HepG2 (cell line): ENCODE results near the gene CCDC126. TPM values are rescaled to one million over a fixed set of nuclear protein-coding genes. Genes with fewer than 3 reads are reported as not detected.
A peak's percentile ranks its signal among the peaks of the same experiment; 100 is the strongest.

Experiments used
- ATAC-seq: fragments of 200-7000 bp; cut with Tn5 transposase; 3 replicates; pipeline ENCODE4 v1.9.1; 2020; ENCODE audit warnings: mild to moderate bottlenecking, moderate library complexity
- BruUV-seq: library from RNA; stranded (reverse); fragments of 400-500 nt; replicated peaks from 2 replicates; lab custom pipeline; 2021; lab: Mats Ljungman, UMichigan
- CTCF ChIA-PET: fragments of 300-600 bp; formaldehyde crosslinking; extraction: SDS; loops from one replicate; lab custom pipeline; 2021; ENCODE audit warnings: low total read pairs, inconsistent platforms, low intra/inter-chr PET ratio; lab: Yijun Ruan, JAX
- POLR2A ChIA-PET: fragments of 350-600 bp; sonication (Branson Sonifier 250); formaldehyde crosslinking; loops from one replicate; lab custom pipeline; 2020; ENCODE audit warnings: antibody characterized with exemption, inconsistent platforms; lab: Yijun Ruan, JAX
- DNase-seq: peaks from one replicate; pipeline ENCODE4 v3.0.0-alpha.2; 2015; ENCODE audit warnings: low spot score
- FAIRE-seq: peaks from 3 replicates; lab custom pipeline; 2011; peaks lifted over from hg19 to GRCh38; lab: Jason Lieb, UNC
- H2AFZ ChIP-seq: one replicate; pipeline ENCODE4 v1.6.1; 2011; ENCODE audit warnings: low read length, inconsistent platforms
- H3K27ac ChIP-seq: fragments of 300-600 bp; 3 replicates; pipeline ENCODE4 v1.8.0; 2011; ENCODE audit warnings: mixed run types, mild to moderate bottlenecking, mixed read lengths, low read length, inconsistent platforms; ENCODE audit not compliant: insufficient read depth; ENCODE audit errors: extremely low read length
- H3K27me3 ChIP-seq, 2 experiments: fragments of 200-600 bp in 1 of 2; 2 replicates in 1 of 2; 3 replicates in 1 of 2; pipeline versions ENCODE4 v1.6.0 to v1.8.0; 2011; ENCODE audit warnings: low read length in 2 of 2, mild to moderate bottlenecking in 2 of 2, moderate library complexity in 2 of 2, inconsistent platforms in 1 of 2; ENCODE audit not compliant: insufficient read depth in 2 of 2, control insufficient read depth in 1 of 2
- H3K36me3 ChIP-seq, 2 experiments: fragments of 200-600 bp in 1 of 2; replicated peaks in 1 of 2; 2 replicates in 1 of 2; 3 replicates in 1 of 2; pipeline versions ENCODE4 v1.5.1 to v1.8.0; 2011; ENCODE audit warnings: low read length in 2 of 2, inconsistent platforms in 1 of 2; ENCODE audit not compliant: insufficient read depth in 2 of 2, control insufficient read depth in 1 of 2
- H3K4me1 ChIP-seq: 2 replicates; pipeline ENCODE4 v1.5.1; 2012; ENCODE audit warnings: low read length, inconsistent platforms; ENCODE audit not compliant: insufficient read depth
- H3K4me2 ChIP-seq: 2 replicates; pipeline ENCODE4 v1.6.0; 2011; ENCODE audit warnings: low read depth, low read length, inconsistent platforms
- H3K4me3 ChIP-seq, 3 experiments: fragments of 200-600 bp in 1 of 3; sonication (generic), shearing (Covaris generic) in 1 of 3; replicated peaks in 1 of 3; 2 replicates each; pipeline ENCODE4 v1.5.1; 2011 to 2016; ENCODE audit warnings: low read length in 3 of 3, inconsistent platforms in 2 of 3, low read depth in 2 of 3, mild to moderate bottlenecking in 2 of 3, control low read depth in 1 of 3, mixed read lengths in 1 of 3; ENCODE audit not compliant: insufficient read depth in 1 of 3
- H3K79me2 ChIP-seq: one replicate; pipeline ENCODE4 v1.6.1; 2011; ENCODE audit warnings: low read length, inconsistent platforms; ENCODE audit not compliant: insufficient read depth
- H3K9ac ChIP-seq: 2 replicates; pipeline ENCODE4 v1.6.0; 2011; ENCODE audit warnings: mild to moderate bottlenecking, low read depth, low read length, inconsistent platforms; ENCODE audit not compliant: insufficient read depth
- H3K9me3 ChIP-seq: 2 replicates; pipeline ENCODE4 v1.5.1; 2012; ENCODE audit warnings: mild to moderate bottlenecking, low read length
- H4K20me1 ChIP-seq: 2 replicates; pipeline ENCODE4 v1.6.0; 2011; ENCODE audit warnings: inconsistent platforms, mild to moderate bottlenecking, low read length, moderate library complexity; ENCODE audit not compliant: insufficient read depth
- ATF7 ChIP-seq, 2 experiments: fragments of 450-650 bp in 1 of 2; sonication (generic) in 1 of 2; formaldehyde crosslinking in 1 of 2; IDR thresholded peaks; 2 replicates each; pipeline versions ENCODE4 v1.4.0 to v1.6.1; 2016 to 2020; ENCODE audit warnings: antibody characterized with exemption in 1 of 2, mild to moderate bottlenecking in 1 of 2, missing genetic modification reagents in 1 of 2
- EED ChIP-seq: sonication (generic); formaldehyde crosslinking; IDR thresholded peaks from 2 replicates; pipeline ENCODE4 v1.5.0; 2020; ENCODE audit warnings: mild to moderate bottlenecking, missing genetic modification reagents
- HDAC2 ChIP-seq: sonication (generic); formaldehyde crosslinking; IDR thresholded peaks from 2 replicates; pipeline ENCODE4 v1.4.0; 2020; ENCODE audit warnings: missing genetic modification reagents
- HMGXB3 ChIP-seq: sonication (generic); formaldehyde crosslinking; IDR thresholded peaks from 2 replicates; pipeline ENCODE4 v1.4.0; 2020; ENCODE audit warnings: missing genetic modification reagents, borderline replicate concordance
- ZNF501 ChIP-seq: sonication (generic); formaldehyde crosslinking; IDR thresholded peaks from 2 replicates; pipeline ENCODE4 v1.5.1; 2020; ENCODE audit warnings: mild to moderate bottlenecking, moderate library complexity, missing genetic modification reagents
- ZNF614 ChIP-seq: IDR thresholded peaks from 2 replicates; pipeline ENCODE4 v1.6.1; 2018; ENCODE audit warnings: missing biosample characterization, missing genetic modification reagents, inconsistent platforms, borderline replicate concordance
- WGBS: methylation state at CpG from one replicate; pipeline ENCODE4 v1.1.6; 2017; ENCODE audit warnings: low lambda C conversion rate; 5-methylcytosine and 5-hydroxymethylcytosine counted together
- in situ Hi-C: cut with HindIII; loops from 2 replicates; pipeline ENCODE4 v1.10.0; 2017; ENCODE audit warnings: low pct_unique_long_range_greater_than_20kb; ENCODE audit not compliant: extremely low pct_ligation_motif_present
- intact Hi-C: fragments of 100-400 bp; cut with micrococcal nuclease; formaldehyde crosslinking; loops from one replicate; pipeline ENCODE4 v1.10.0; 2022; ENCODE audit not compliant: unreplicated experiment
- polyA plus RNA-seq, 8 experiments: library from polyadenylated mRNA; depleted of rRNA in 3 of 8; stranded (reverse) in 7 of 8; unstranded in 1 of 8; fragments of >200 nt; fragmentation: Illumina TruSeq in 4 of 8; extraction: Trizol in 4 of 8; gene quantifications; 2 replicates each; pipeline versions ENCODE4 v1.2.1 to v1.2.3, GENCODE V29; 2011 to 2016; ENCODE audit warnings: low read depth in 4 of 8, missing spikeins in 1 of 8, mixed read lengths in 1 of 8; ENCODE audit not compliant: insufficient read depth in 1 of 8
- total RNA-seq, 5 experiments: library from RNA; depleted of rRNA; stranded (reverse); fragments of >200 nt; fragmentation: Illumina TruSeq; extraction: Trizol; gene quantifications; 2 replicates each; pipeline ENCODE4 v1.2.3, GENCODE V29; 2016; ENCODE audit warnings: low read depth in 1 of 5

The CCDC126 gene
- total and polyA plus RNA-seq, 2 of the 13 experiments (the other 11 are each of a cell fraction or from before 2014, with no cell fraction given), result 3.5 to 9.3 TPM

GRCh38 chr7:23597094-23598091 is at the start of gene CCDC126 (continued):
- peak; percentile 70; the same call in 1 of the 2 replicates for TF ChIP-seq HMGXB3 (CRISPR knock-in tag)
- peak; percentile 55; the same call in 1 of the 2 replicates for TF ChIP-seq ZNF501 (CRISPR knock-in tag)

GRCh38 chr7:23547662-23548061 is 49.5 kb upstream of the CCDC126 start:
- Histone ChIP-seq H2AFZ (no peak overlapping the region), H3K79me2 (no peaks in the 10 kb centered on the region), H4K20me1 (no peaks in the 10 kb centered on the region), H3K4me2 (no peak overlapping the region), H3K4me3 (no peak overlapping the region), H3K9ac (no peak overlapping the region), H3K9me3 (no peaks in the 10 kb centered on the region), H3K36me3 (no peaks in the 10 kb centered on the region), H3K4me1 (peaks cover 7% of the 10 kb centered on the region; the same call in 1 of the 2 replicates), H3K27me3 (peaks cover 0 to 2% of the 10 kb centered on the region in 2 experiments; a peak in 1 of 5 replicates), H3K27ac (no peak overlapping the region)
- POLR2A ChIA-PET, result interaction anchor here (0.7 kb wide), 1 partner anchor 153 kb away, joined by 3 read pairs; no protein-coding TSS in a partner anchor
- BruUV-seq, result no TSS peak
- TF ChIP-seq ZNF614 (CRISPR knock-in tag) (no peak), EED (CRISPR knock-in tag) (no peak), HDAC2 (CRISPR knock-in tag) (no peak), ATF7 (IDR thresholded peaks at IDR 0.05) (no peak), ATF7 (CRISPR knock-in tag; IDR thresholded peaks at IDR 0.05) (no peak)
- in situ Hi-C loops (no loop called here), intact Hi-C loops (loop anchor here (1.0 to 10.0 kb wide), 3 partner anchors 23 to 363 kb away; partner anchors contain the start of gene NUP42)
- FAIRE-seq (no peak), DNase-seq (no peak), ATAC-seq (no peak)
- CTCF ChIA-PET, result interaction anchor here (1.4 to 1.8 kb wide), 3 partner anchors 149 to 275 kb away, joined by 5 to 37 read pairs (median 5); no protein-coding TSS in a partner anchor
- 63% methylated on average over 4 of the region's 4 CpGs for WGBS
